HG03558 (cell line): ENCODE data around the gene LTB.
"Not testable (repeated sequence)": the region's sequence is repeated elsewhere in the genome, so short reads cannot be mapped to it uniquely, and the experiment has no call there.

ENCODE experiments used
- ATAC-seq: cut with Tn5 transposase; IDR thresholded peaks from one replicate; pipeline ENCODE4 v1.9.1; 2021; ENCODE audit warnings: moderate number of reproducible peaks; ENCODE audit not compliant: unreplicated experiment; ENCODE audit errors: extremely low read depth

LTB gene

DNA sequence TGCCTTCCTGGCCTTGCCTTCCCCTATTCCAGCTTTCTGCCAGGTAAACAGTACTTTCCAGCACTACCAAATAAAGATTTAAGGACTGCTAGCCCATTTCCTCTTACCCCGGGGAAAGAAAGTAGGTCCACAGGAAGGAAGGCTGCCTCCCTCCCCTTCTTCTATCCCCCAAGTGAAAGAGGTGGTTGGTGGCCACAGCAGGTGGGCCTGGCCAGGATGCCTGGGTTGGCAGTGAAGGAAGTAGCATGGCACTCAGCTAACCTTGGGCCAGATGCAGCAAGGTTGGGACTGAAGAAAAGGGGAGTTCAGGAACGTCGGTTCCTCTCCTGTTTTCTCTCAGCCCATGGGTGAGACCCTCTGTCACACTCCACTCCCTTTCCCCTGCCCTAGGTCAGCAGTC, 25.9 kb downstream of the LTB start:
- ATAC-seq = no peak

DNA sequence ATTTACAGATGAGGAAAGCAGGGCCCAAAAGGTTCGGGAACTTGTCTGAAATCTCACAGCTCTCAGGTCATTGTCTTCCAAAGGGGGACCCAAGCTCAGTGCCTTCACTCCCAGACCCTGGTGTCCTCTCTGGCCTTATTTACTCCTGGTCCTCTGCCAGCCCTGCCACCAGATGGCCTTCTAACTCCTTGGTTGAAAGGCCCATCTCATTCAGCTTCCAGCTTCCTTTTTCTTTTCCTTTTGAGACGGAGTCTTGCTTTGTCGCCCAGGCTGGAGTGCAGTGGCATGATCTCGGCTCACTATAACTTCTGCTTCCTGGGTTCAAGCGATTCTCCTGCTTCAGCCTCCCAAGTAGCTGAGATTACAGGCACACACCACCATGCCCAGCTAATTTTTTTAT, 30.9 kb downstream of the LTB start:
- not testable (repeated sequence) for ATAC-seq

- ATAC-seq = no peak
Observed at GRCh38 chr6:31548544-31548873, 33.7 kb downstream of the LTB start.

DNA sequence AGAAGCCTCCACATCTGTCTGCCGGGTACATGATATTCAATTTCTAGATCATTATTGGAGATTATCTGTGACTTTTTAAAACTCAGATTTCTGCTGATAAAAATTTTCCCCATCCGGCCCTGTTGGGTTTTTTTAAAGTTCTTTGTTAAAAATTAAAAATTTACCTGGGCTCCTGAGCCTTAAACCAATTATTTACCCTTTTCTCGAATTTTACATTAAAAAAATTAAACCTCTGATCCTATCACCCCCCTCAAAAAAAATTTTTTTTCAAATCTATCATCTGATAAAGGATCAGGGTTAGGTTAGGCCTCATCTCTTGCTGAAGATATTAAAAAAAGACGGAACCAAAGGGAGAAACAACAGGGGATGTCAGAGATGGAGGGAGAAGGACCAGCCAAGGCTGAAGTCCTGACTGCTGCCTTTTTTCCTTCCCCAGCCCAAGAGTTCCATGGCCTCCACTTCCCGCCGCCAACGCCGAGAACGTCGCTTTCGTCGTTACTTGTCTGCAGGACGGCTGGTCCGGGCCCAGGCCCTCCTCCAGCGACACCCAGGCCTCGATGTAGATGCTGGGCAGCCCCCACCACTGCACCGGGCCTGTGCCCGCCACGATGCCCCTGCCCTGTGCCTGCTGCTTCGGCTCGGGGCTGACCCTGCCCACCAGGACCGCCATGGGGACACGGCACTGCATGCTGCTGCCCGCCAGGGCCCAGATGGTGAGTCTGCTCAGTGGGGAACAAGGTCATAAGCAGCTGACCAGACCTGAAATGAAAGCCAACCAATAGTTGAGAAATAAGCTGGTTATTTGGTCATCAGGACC, 34.3 kb downstream of the LTB start:
- no peak for ATAC-seq

DNA sequence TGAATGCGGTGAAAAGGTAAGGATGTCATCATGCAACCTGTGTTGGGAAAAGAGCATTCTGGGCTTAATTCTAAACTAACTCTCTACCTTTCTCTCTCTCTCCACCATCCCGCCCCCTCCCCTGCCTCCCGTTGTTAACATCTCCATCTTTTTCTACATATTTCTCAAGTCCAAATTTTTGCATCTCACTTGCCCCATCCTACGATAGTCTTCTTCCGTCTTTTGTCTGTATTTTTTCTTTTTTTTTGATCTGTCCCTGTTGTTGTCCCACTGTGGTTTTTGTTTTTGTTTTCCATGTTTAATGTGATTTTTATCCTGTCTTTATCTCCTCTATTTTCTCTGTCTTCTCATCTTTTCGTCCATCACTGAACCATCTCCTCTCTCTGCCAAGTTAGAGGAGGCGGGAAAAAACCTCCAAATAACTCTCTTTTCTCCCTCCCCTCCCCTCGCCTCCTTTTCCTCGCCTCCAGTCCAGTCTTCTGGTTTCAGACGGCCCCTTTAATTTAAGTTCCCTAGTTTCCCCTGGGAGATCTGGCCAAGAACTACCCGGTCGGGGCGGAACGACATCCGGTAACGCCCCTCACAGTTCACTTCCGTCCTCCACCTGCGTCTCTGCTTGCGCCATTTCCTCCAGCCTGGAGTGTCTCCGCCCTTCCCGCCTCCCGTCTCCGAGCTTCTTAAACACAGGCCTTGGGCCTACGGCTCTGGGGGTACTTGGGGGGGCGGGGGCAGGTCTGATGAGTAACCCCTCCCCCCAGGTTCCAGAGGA, 35.1 kb downstream of the LTB start, which contains the start of gene NFKBIL1:
NFKBIL1 (plus strand) TSS at position 651 of the 769 bp plus-strand sequence; CDS start at position 738, 87 bp downstream.
- ATAC-seq = no peak

- ATAC-seq = peak; percentile 38
Observed at GRCh38 chr6:31546339-31546957, 35.8 kb downstream of the LTB start, which contains the start of gene ATP6V1G2. Gene ATP6V1G2 (minus strand): TSS chr6:31546608. CDS start chr6:31546559, 49 bp downstream.

DNA sequence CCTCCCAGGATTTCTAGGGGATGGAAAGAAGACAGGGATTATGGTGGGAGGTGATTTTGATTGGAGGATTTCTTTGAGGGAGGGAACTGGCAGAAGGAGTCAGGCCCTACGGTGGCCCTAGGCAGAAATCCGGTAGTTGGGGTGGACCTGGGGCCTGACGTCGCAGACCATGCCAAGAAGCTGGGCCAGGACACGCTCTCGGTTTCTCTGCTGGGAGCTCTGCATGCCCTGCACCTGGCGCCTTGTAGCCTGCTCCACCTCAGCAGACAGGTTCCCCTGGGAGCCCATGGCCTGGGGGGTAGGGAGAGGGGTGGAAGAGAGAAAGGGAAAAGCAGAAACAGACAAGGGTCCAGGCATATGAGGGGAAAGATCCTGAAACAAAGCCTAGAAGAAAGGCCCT, 36.9 kb downstream of the LTB start:
- no peak for ATAC-seq

DNA sequence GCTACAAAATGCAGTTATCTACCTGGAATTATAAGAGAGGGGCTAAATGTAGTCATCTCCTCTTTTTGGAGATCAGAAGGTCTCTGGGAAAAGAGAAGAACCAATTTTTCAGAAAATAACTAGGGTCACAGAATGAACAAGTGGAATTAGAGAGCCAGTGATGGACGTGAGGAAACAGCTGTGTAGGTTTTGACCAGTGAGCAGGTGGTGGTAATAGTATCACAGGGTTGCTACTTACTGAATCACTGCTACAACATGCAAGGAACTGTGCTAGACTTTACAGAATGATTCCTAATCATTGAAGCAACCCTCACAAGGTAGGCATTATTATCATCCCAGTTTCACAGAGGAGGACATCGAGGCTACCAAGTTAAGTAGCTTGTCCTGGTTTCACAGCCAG, 37.5 kb downstream of the LTB start:
- no peak for ATAC-seq

DNA sequence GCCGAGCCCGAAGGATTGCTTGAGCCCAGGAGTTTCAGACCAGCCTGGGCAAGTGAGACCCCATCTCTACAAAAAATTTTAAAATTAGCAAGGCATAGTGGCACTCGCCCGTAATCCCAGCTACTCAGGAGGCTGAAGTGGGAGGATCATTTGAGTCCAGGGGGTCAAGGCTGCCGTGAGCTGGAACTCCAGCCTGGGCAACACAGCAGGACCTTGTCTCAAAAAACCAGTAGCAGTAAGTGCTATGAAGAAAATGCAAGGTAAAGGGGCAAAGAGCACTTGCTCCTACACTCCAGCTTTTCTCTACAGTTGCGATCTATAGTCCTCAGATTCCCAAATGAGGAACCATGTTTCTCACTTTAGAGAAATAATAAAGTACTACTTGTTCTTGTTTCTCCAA, 38.6 kb downstream of the LTB start:
- no peak for ATAC-seq

DNA sequence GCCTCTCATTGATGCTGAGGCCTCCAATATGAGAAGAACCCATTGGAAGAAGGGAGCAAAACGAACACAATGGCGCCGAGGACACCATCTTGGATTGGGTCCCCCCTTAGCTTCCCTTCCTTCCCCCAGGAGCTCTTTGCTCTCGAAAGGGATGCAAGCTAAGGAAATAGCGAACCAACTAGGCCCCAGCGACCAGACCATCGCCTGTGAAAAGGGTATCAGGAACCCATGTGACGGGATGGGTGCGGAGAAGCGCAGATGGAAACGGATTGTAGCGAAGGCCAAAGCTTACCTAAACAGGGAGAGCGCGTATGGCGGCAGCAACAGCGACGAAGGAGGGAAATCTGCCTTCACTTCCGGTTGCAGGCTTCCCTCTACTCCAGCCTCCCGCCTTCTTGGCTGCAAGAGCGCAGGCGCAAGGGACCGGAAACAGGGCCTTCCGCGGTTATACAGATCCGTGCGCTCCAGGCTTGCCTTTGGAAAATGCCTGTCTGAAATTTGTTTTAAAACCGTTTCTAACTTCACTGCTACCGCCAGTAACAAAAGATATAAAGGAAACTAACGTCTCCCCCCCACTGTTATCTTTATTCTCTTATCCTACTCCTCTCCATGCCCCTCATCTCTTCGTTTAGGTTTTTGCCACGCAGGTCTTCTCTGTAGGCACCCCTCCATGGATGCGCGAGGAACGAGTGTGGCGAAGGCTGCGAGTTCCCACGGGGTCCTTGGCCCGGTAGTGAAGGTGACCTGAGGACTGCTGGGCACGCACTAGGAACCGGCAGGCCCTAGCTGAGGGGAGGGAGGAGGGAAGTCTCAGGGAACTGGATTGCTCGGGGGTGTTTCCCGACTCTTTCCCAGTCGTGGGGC, 40.3 kb downstream of the LTB start, which contains the start of gene DDX39B:
DDX39B (minus strand) TSS at position 346 of the 864 bp plus-strand sequence. CDS start 1,471 bp downstream, outside the sequence.
- ATAC-seq = no peak

DNA sequence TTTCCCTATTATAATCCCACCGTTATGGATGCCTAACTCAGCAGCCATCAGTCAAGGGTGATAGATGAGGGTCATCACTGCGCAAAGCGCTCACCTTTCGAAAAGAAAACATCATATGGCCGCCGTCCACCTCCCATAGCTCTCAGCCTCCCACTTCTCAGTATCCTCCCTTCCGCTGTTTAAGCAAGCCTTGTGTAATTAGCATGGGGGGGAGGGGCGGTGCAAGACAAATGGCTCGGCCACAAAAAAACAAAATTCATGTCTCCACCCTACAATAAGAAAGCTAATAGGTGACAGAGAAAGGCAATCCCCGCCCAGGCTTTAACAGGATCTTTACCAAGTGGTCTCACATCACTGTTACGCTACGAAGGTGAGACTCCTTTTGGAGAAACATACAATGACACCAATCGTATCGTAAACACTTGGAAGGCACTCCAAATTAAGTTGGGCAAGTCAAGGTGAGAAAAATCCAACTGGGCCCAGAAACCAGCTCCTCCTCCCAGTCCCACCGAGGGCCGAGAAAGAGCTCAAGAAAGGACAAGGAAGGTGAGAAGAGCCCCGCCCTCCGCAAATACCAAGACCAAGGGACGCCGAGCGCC, 41.1 kb downstream of the LTB start:
- no peak for ATAC-seq

- no peak for ATAC-seq
Observed at GRCh38 chr6:31540640-31541039, 41.6 kb downstream of the LTB start.

DNA sequence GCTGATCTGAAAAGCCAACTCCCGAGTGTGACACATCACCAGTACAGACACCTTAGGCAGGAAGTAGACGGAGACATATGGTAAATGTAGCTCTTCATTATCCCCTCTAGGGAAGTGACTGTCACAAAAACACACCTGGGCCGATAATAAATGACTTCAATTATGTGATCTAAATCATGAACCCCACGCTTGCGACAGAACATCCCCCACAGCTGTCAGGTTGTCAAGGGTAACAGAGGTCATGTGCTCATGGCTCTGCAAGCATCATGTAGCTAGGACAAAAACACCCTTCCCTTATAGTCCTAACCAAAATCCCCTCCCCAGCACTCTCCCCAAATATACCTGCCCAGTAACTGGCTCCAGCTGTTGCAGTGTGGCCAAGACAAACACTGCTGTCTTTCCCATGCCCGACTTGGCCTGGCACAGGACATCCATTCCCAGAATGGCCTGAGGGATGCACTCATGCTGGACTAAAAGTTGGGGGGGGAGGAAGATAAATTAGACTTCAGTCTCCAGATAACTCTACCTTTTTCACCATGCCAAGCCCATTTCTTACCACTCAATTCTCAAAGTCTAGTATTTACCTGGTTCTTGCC, 43.3 kb downstream of the LTB start:
- no peak for ATAC-seq

GRCh38 chr6:31535538-31536324, 46.5 kb downstream of the LTB start:
- ATAC-seq = no peak

GRCh38 chr6:31534521-31535040, 47.6 kb downstream of the LTB start:
- ATAC-seq = no peak

DNA sequence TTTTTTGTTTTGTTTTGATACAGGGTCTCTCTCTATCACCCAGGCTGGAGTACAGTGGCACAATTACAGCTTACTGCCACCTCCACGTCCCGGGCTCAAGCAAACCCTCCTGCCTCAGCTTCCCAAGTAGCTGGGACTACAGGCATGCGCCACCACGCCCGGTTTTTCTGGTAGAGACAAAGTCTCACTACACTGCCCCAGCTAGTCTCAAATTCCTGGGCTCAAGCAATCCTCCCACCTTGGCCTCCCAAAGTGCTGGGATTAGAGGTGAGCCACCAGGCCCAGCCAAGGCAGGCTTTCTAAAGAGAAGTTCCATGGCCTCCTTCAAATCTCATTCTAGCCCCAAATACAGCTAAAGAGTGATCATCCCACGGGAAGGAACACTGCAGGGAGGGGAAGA, 48.2 kb downstream of the LTB start:
- ATAC-seq = no peak

DNA sequence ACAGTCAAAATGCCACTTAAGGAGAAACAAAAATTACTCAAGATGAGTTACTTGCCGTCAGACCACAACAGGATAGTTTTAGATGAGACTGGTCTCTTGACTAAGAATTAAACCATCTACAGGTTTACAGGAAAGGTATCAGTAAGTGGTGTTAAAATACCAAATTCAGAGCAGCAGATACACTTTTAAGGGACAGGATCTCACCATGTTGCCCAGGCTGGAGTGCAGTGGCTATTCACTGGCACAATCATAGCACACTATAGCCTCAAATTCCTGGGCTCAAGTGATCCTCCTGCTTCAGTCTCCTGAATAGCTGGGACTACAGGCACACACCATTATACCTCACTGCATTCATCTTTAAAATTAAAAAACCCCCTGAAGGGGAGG, 48.8 kb downstream of the LTB start:
- ATAC-seq = no peak
